A673 (cell line): ENCODE data around the gene APOL2. TPM values are rescaled to one million over a fixed set of nuclear protein-coding genes. Genes with fewer than 3 reads are reported as not detected.

Experiments used
- BruUV-seq: library from RNA; stranded (reverse); fragments of 400-500 nt; replicated peaks from 2 replicates; lab custom pipeline; 2021; lab: Mats Ljungman, UMichigan
- CTCF ChIA-PET: fragments of 300-600 bp; sonication (Branson Sonifier 250); formaldehyde crosslinking; loops from one replicate; lab custom pipeline; 2022; ENCODE audit warnings: antibody characterized with exemption; lab: Charles Lee
- POLR2A ChIA-PET: fragments of 300-600 bp; sonication (Branson Sonifier 250); formaldehyde crosslinking; loops from one replicate; lab custom pipeline; 2022; ENCODE audit warnings: antibody characterized with exemption; ENCODE audit not compliant: low non-redundant PET; lab: Charles Lee
- DNase-seq: peaks from one replicate; pipeline ENCODE4 v3.0.0-alpha.2; 2015; ENCODE audit warnings: low spot score
- H3K27ac ChIP-seq: fragments of 200-600 bp; sonication (generic); 2 replicates; pipeline ENCODE4 v1.5.1; 2016; ENCODE audit warnings: mixed run types, low read depth, mild to moderate bottlenecking, mixed read lengths, antibody characterized with exemption, low read length; ENCODE audit not compliant: poor library complexity, severe bottlenecking
- H3K27me3 ChIP-seq: fragments of 200-600 bp; sonication (generic); replicated peaks from 2 replicates; pipeline ENCODE4 v1.6.1; 2017; ENCODE audit warnings: mixed run types, low read depth, mild to moderate bottlenecking, mixed read lengths, antibody characterized with exemption, low read length; ENCODE audit not compliant: insufficient read depth, poor library complexity
- H3K36me3 ChIP-seq: fragments of 200-600 bp; sonication (generic); 2 replicates; pipeline ENCODE4 v1.6.1; 2016; ENCODE audit warnings: mixed run types, mild to moderate bottlenecking, mixed read lengths, antibody characterized with exemption, low read length; ENCODE audit not compliant: insufficient read depth, poor library complexity, severe bottlenecking
- H3K4me1 ChIP-seq: fragments of 200-600 bp; sonication (generic); 2 replicates; pipeline ENCODE4 v1.6.1; 2017; ENCODE audit warnings: mixed run types, mild to moderate bottlenecking, mixed read lengths, antibody characterized with exemption, low read length; ENCODE audit not compliant: insufficient read depth, poor library complexity, severe bottlenecking
- H3K4me3 ChIP-seq: fragments of 200-600 bp; sonication (generic); 2 replicates; pipeline ENCODE4 v1.5.1; 2016; ENCODE audit warnings: low read depth, mixed run types, mild to moderate bottlenecking, mixed read lengths, low read length; ENCODE audit not compliant: poor library complexity, severe bottlenecking
- H3K9me3 ChIP-seq: fragments of 200-600 bp; sonication (generic); 2 replicates; pipeline ENCODE4 v1.6.1; 2016; ENCODE audit warnings: mixed run types, low read depth, mild to moderate bottlenecking, mixed read lengths, antibody characterized with exemption, low read length; ENCODE audit not compliant: poor library complexity, severe bottlenecking
- EZH2 ChIP-seq: fragments of 200-600 bp; sonication (generic); IDR thresholded peaks from 2 replicates; pipeline ENCODE4 v1.6.1; 2017; ENCODE audit warnings: borderline replicate concordance, low read depth, mild to moderate bottlenecking, mixed read lengths, antibody characterized with exemption, low read length; ENCODE audit not compliant: poor library complexity, severe bottlenecking
- intact Hi-C: fragments of 100-400 bp; cut with micrococcal nuclease; formaldehyde crosslinking; loops from one replicate; pipeline ENCODE4 v1.10.0; 2022; ENCODE audit not compliant: unreplicated experiment
- total RNA-seq: library from RNA; stranded (reverse); gene quantifications from 2 replicates; pipeline ENCODE4 v1.2.3, GENCODE V29; 2021
- TF ChIP-seq, protein P1 (sequence below): fragments of 300-800, 200-600 bp; sonication (generic); conservative IDR thresholded peaks from 2 replicates; pipeline ENCODE4 v1.5.1; 2017; ENCODE audit warnings: low read depth, mild to moderate bottlenecking, antibody characterized with exemption, low read length, moderate library complexity, mixed read lengths

Gene APOL2
- total RNA-seq, 1 experiment from 2014 or later = 45.1 TPM

DNA sequence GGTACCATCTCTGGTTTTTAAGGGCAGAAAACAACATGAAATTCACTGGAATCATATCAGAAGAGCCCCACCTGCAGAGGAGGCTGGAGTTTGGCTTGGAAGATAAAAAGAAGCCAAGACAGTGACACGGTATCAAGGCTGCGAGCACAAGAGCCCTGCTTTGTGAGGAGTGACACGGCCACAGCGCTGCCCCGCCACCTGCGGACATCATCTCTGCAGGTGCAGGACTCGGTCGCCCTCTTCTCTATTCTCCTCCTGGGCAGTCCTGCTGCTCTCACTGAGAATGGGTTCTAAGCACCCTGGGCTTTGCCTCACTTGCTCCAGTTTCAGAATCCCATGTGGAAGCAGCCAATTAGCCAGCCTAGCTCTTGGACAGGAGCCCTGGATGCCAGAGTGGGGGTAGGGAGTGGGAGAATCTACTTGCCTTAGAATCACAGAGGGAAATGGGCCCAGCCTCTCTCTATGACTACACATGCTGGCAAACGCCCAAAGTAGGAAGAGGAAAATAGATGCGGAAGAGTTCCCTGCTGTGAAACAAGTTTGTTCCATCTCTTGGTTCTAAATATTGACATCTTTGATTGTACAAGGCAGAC is 54.8 kb downstream of the APOL2 start:
- TF ChIP-seq, protein P1, sequence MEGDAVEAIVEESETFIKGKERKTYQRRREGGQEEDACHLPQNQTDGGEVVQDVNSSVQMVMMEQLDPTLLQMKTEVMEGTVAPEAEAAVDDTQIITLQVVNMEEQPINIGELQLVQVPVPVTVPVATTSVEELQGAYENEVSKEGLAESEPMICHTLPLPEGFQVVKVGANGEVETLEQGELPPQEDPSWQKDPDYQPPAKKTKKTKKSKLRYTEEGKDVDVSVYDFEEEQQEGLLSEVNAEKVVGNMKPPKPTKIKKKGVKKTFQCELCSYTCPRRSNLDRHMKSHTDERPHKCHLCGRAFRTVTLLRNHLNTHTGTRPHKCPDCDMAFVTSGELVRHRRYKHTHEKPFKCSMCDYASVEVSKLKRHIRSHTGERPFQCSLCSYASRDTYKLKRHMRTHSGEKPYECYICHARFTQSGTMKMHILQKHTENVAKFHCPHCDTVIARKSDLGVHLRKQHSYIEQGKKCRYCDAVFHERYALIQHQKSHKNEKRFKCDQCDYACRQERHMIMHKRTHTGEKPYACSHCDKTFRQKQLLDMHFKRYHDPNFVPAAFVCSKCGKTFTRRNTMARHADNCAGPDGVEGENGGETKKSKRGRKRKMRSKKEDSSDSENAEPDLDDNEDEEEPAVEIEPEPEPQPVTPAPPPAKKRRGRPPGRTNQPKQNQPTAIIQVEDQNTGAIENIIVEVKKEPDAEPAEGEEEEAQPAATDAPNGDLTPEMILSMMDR = no peak
- TF ChIP-seq EZH2 = no peak
- ChIA-PET POLR2A (no interaction called here), CTCF (no interaction called here)
- Histone ChIP-seq H3K27me3 (no peaks in the 10 kb centered on the region), H3K4me1 (peaks cover 16% of the 10 kb centered on the region), H3K4me3 (no peak overlapping the region), H3K27ac (no peak overlapping the region), H3K9me3 (no peaks in the 10 kb centered on the region), H3K36me3 (no peaks in the 10 kb centered on the region)
- intact Hi-C loops = loop anchor here (5.0 kb wide), 1 partner anchor 37 kb away; no protein-coding TSS in a partner anchor
- no TSS peak for BruUV-seq
- DNase-seq = peak; percentile 81

DNA sequence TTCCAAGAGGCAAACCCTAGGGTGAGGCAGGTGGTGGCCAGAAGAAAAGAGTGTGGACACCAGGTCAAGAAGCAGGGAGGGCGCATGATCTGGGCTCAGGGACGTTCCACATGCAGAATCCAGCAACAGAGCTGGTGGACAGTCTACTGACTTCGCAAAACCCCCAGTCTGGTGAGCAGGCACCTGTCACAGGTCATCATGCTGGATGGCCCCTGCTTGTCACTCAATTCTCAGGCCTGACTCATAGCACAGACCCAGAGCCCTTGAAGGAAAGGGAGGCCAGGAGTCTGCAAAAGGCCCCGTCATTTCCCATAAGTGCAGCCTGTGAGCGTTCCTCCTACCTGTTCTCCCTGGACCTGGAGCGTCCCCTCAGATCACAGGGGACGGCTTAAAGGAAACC is 55.9 kb downstream of the APOL2 start:
- no peak overlapping the region for H3K4me3 ChIP-seq
- H3K27ac ChIP-seq = no peak overlapping the region
- intact Hi-C loops = loop anchor here (5.0 kb wide), 1 partner anchor 36 kb away; no protein-coding TSS in a partner anchor
- H3K27me3 ChIP-seq = no peaks in the 10 kb centered on the region
- H3K9me3 ChIP-seq = no peaks in the 10 kb centered on the region
- no TSS peak for BruUV-seq
- ChIA-PET CTCF (interaction anchor here (1.6 kb wide), 1 partner anchor 11 kb away, joined by 3 read pairs; no protein-coding TSS in a partner anchor), POLR2A (no interaction called here)
- DNase-seq = no peak
- H3K36me3 ChIP-seq = no peaks in the 10 kb centered on the region
- no peak for TF ChIP-seq EZH2
- TF ChIP-seq, protein P1 = no peak
- H3K4me1 ChIP-seq = peaks cover 16% of the 10 kb centered on the region

DNA sequence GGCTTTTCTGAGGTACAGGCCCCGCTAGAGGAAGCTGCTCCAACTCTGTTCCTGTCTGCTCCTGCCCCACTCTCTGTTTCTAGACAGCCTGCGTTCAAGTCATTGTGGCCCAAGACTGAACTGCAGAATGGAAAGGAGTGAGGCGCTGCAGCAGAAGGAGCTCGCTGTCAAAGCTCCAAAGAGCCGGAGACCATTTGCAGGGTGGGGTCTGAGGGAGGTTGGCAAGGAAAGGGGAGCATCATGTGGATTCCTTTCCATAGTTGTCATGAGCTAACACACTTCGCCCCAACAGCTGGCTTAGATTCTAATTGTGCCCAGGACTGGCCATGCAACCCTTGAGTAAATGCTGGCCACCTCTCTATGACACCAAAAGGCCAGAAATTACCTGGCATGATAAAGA is 56.5 kb downstream of the APOL2 start:
- peaks cover 16% of the 10 kb centered on the region for H3K4me1 ChIP-seq
- POLR2A ChIA-PET = no interaction called here
- H3K9me3 ChIP-seq = no peaks in the 10 kb centered on the region
- BruUV-seq = no TSS peak
- H3K27me3 ChIP-seq = no peaks in the 10 kb centered on the region
- CTCF ChIA-PET = interaction anchor here (0.7 to 1.6 kb wide), 2 partner anchors 12 to 34 kb away, joined by 3 read pairs; no protein-coding TSS in a partner anchor
- H3K4me3 ChIP-seq = no peak overlapping the region
- H3K36me3 ChIP-seq = no peaks in the 10 kb centered on the region
- intact Hi-C loops = loop anchor here (5.0 kb wide), 1 partner anchor 36 kb away; no protein-coding TSS in a partner anchor
- no peak for DNase-seq
- TF ChIP-seq EZH2 = no peak
- H3K27ac ChIP-seq = no peak overlapping the region
